K562 (cell line): ENCODE results near the gene DNAH3. TPM values are rescaled to one million over a fixed set of nuclear protein-coding genes. Genes with fewer than 3 reads are reported as not detected.

Source experiments
- ATAC-seq: fragments of 200-7000 bp; cut with Tn5 transposase; 3 replicates; pipeline ENCODE4 v1.9.1; 2020; ENCODE audit warnings: moderate library complexity
- BruUV-seq: library from RNA; stranded (reverse); fragments of 400-500 nt; replicated peaks from 2 replicates; lab custom pipeline; 2021; lab: Mats Ljungman, UMichigan
- CTCF ChIA-PET: fragments of 300-600 bp; formaldehyde crosslinking; extraction: SDS; loops from one replicate; lab custom pipeline; 2021; ENCODE audit warnings: low intra/inter-chr PET ratio; lab: Yijun Ruan, JAX
- POLR2A ChIA-PET: fragments of 300-600, 350-650 bp; sonication (Branson Sonifier 250); formaldehyde crosslinking; extraction: SDS; loops from one replicate; lab custom pipeline; 2021; ENCODE audit warnings: antibody characterized with exemption, inconsistent platforms; lab: Yijun Ruan, JAX
- DNase-seq, 4 experiments: peaks; one replicate each; pipeline versions ENCODE4 v3.0.0 to v3.0.0-alpha.2; 2011 to 2018; ENCODE audit warnings: low spot score in 3 of 4, mixed read lengths in 3 of 4; ENCODE audit errors: extremely low read depth in 1 of 4
- FAIRE-seq: peaks from 2 replicates; lab custom pipeline; 2011; peaks lifted over from hg19 to GRCh38; lab: Jason Lieb, UNC
- H2AFZ ChIP-seq: 2 replicates; pipeline ENCODE4 v1.6.0; 2011; ENCODE audit warnings: low read depth, low read length, control low read depth, inconsistent platforms
- H3K27ac ChIP-seq: fragments of 200-600 bp; 3 replicates; pipeline ENCODE4 v1.8.0; 2011; ENCODE audit warnings: low read depth, mild to moderate bottlenecking, control low read depth, inconsistent platforms, low read length, moderate library complexity, mixed read lengths; ENCODE audit errors: extremely low read depth
- H3K27me3 ChIP-seq, 2 experiments: fragments of 300-600 bp in 1 of 2; 2 replicates in 1 of 2; 3 replicates in 1 of 2; pipeline versions ENCODE4 v1.6.0 to v1.8.0; 2011; ENCODE audit warnings: inconsistent platforms in 2 of 2, low read length in 2 of 2, mild to moderate bottlenecking in 1 of 2, mixed read lengths in 1 of 2, moderate library complexity in 1 of 2; ENCODE audit not compliant: control insufficient read depth in 2 of 2, insufficient read depth in 2 of 2
- H3K36me3 ChIP-seq: fragments of 300-600 bp; 3 replicates; pipeline ENCODE4 v1.8.0; 2011; ENCODE audit warnings: mild to moderate bottlenecking, low read length, inconsistent platforms; ENCODE audit not compliant: control insufficient read depth, insufficient read depth
- H3K4me1 ChIP-seq, 2 experiments: fragments of 200-600 bp in 1 of 2; replicated peaks in 1 of 2; 2 replicates in 1 of 2; 3 replicates in 1 of 2; pipeline versions ENCODE4 v1.5.1 to v1.8.0; 2011; ENCODE audit warnings: inconsistent platforms in 2 of 2, low read length in 2 of 2, mild to moderate bottlenecking in 1 of 2, mixed read lengths in 1 of 2, moderate library complexity in 1 of 2; ENCODE audit not compliant: control insufficient read depth in 2 of 2, insufficient read depth in 2 of 2
- H3K4me2 ChIP-seq: 2 replicates; pipeline ENCODE4 v1.6.1; 2011; ENCODE audit warnings: low read length, control low read depth, inconsistent platforms, mixed read lengths; ENCODE audit not compliant: insufficient read depth
- H3K4me3 ChIP-seq: fragments of 200-600 bp; sonication (generic), shearing (Covaris generic); 2 replicates; pipeline ENCODE4 v1.5.1; 2016; ENCODE audit warnings: control low read depth, inconsistent platforms
- H3K79me2 ChIP-seq: fragments of 200-600 bp; 3 replicates; pipeline ENCODE4 v1.8.0; 2011; ENCODE audit warnings: low read length, inconsistent platforms; ENCODE audit not compliant: control insufficient read depth, insufficient read depth
- H3K9ac ChIP-seq, 2 experiments: 2 replicates each; pipeline versions ENCODE4 v1.6.0 to v1.6.1; 2011; ENCODE audit warnings: low read depth in 2 of 2, low read length in 2 of 2, control low read depth in 1 of 2, inconsistent platforms in 1 of 2, mild to moderate bottlenecking in 1 of 2, mixed read lengths in 1 of 2; ENCODE audit not compliant: insufficient read depth in 1 of 2
- H3K9me1 ChIP-seq: one replicate; pipeline ENCODE4 v1.6.0; 2011; ENCODE audit warnings: inconsistent platforms, mild to moderate bottlenecking, low read length, moderate library complexity; ENCODE audit not compliant: control insufficient read depth, insufficient read depth
- H3K9me3 ChIP-seq: replicated peaks from 2 replicates; pipeline ENCODE4 v1.5.1; 2011; ENCODE audit warnings: low read depth, low read length, inconsistent platforms; ENCODE audit not compliant: control insufficient read depth, insufficient read depth
- H4K20me1 ChIP-seq: replicated peaks from 2 replicates; pipeline ENCODE4 v1.6.1; 2011; ENCODE audit warnings: low read length, inconsistent platforms, mixed read lengths; ENCODE audit not compliant: control insufficient read depth, insufficient read depth
- BCOR ChIP-seq: fragments of 450-650 bp; IDR thresholded peaks from 2 replicates; pipeline ENCODE4 v1.6.1; 2016
- CBX1 ChIP-seq: sonication (generic); IDR thresholded peaks from 2 replicates; pipeline ENCODE4 v1.6.1; 2016; ENCODE audit warnings: antibody characterized with exemption, low read depth, mild to moderate bottlenecking
- NEUROD1 ChIP-seq: fragments of 150-350 bp; IDR thresholded peaks from 2 replicates; pipeline ENCODE4 v1.6.1; 2014; ENCODE audit warnings: borderline replicate concordance, low read length, low read depth; ENCODE audit not compliant: partially characterized antibody
- RBBP5 ChIP-seq: fragments of 200-600 bp; sonication (generic); IDR thresholded peaks from 2 replicates; pipeline ENCODE4 v1.6.1; 2012; ENCODE audit warnings: borderline replicate concordance, mild to moderate bottlenecking, low read length, control low read depth, inconsistent platforms; ENCODE audit not compliant: insufficient read depth, poor library complexity, severe bottlenecking
- WGBS: fragments of 100-300 bp; shearing (Covaris generic); methylation state at CpG from one replicate; pipeline ENCODE4 v1.1.6; 2016; ENCODE audit warnings: low coverage, mixed read lengths; ENCODE audit not compliant: insufficient coverage; ENCODE audit errors: missing lambda C conversion rate; 5-methylcytosine and 5-hydroxymethylcytosine counted together
- in situ Hi-C: fragments of 300-500 bp; cut with MboI; formaldehyde crosslinking; loops from 4 replicates; pipeline ENCODE4 v1.15.0; 2018; ENCODE audit warnings: inconsistent platforms, mixed read lengths
- intact Hi-C: fragments of 100-400 bp; cut with micrococcal nuclease; formaldehyde crosslinking; loops from 2 replicates; pipeline ENCODE4 v1.14.2; 2022
- polyA plus RNA-seq, 8 experiments: library from polyadenylated mRNA; depleted of rRNA in 4 of 8; stranded (reverse) in 5 of 8; unstranded in 3 of 8; fragments of >200 nt; fragmentation: Nextera tagmentation in 2 of 8; fragmentation: Illumina TruSeq in 1 of 8; extraction: Ambion mirVana in 2 of 8; extraction: Trizol in 1 of 8; gene quantifications; 2 replicates each; pipeline versions ENCODE4 v1.2.1 to v1.2.3, GENCODE V29; 2011 to 2014; ENCODE audit warnings: inconsistent platforms in 1 of 8, missing spikeins in 1 of 8
- total RNA-seq, 7 experiments: library from RNA; depleted of rRNA in 6 of 7; stranded (reverse); fragments of >200 nt in 6 of 7; fragmentation: Illumina TruSeq in 2 of 7; extraction: Trizol in 2 of 7; gene quantifications; 2 replicates each; pipeline versions ENCODE4 v1.2.1 to v1.2.3, GENCODE V29; 2011 to 2021; ENCODE audit warnings: low replicate concordance in 1 of 7
- TF ChIP-seq, protein P1 (sequence below): fragments of 250-450 bp; sonication (Bioruptor Pico); IDR thresholded peaks from 2 replicates; pipeline ENCODE4 v1.8.0; 2021; ENCODE audit warnings: mild to moderate bottlenecking, moderate library complexity

The DNAH3 gene
- total and polyA plus RNA-seq, 9 of the 15 experiments (the other 6 are each of a cell fraction or from before 2014, with no cell fraction given): 0.32 to 0.84 (median 0.44) TPM

DNA sequence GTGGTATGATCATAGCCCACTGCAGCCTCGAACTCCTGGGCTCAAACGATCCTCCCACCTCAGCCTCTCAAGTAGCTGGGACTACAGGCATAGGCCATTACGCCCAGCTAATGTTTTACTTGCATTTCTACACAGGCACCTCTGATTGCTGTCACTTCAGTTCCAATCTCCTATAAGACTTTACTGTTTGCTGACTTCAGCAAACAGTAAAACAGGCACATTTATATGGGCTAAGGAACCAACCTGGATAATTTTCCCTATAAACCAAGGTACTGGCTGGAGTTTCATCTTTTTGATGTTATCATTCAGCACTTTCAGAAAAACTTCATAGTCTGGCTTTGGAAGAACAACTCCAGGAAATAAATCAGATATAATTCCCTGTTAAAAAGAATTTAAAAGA, 114.2 kb downstream of the DNAH3 start:
- Histone ChIP-seq H3K9ac (no peak overlapping the region), H3K27me3 (peaks cover 5 to 27% of the 10 kb centered on the region in 2 experiments; a peak in 4 of 5 replicates), H4K20me1 (no peaks in the 10 kb centered on the region), H3K9me3 (no peaks in the 10 kb centered on the region), H3K4me3 (no peak overlapping the region), H2AFZ (no peak overlapping the region), H3K4me2 (no peak overlapping the region), H3K36me3 (no peaks in the 10 kb centered on the region), H3K9me1 (no peaks in the 10 kb centered on the region), H3K79me2 (no peaks in the 10 kb centered on the region), H3K4me1 (no peaks in the 10 kb centered on the region), H3K27ac (no peak overlapping the region)
- intact Hi-C loops: no loop called here
- POLR2A ChIA-PET: no interaction called here
- DNase-seq: no peak
- CTCF ChIA-PET: no interaction called here
- BruUV-seq: no TSS peak
- no peak for ATAC-seq
- TF ChIP-seq, protein P1, sequence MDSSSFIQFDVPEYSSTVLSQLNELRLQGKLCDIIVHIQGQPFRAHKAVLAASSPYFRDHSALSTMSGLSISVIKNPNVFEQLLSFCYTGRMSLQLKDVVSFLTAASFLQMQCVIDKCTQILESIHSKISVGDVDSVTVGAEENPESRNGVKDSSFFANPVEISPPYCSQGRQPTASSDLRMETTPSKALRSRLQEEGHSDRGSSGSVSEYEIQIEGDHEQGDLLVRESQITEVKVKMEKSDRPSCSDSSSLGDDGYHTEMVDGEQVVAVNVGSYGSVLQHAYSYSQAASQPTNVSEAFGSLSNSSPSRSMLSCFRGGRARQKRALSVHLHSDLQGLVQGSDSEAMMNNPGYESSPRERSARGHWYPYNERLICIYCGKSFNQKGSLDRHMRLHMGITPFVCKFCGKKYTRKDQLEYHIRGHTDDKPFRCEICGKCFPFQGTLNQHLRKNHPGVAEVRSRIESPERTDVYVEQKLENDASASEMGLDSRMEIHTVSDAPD (CRISPR knock-in tag): no peak
- TF ChIP-seq CBX1 (no peak), RBBP5 (no peak), NEUROD1 (no peak), BCOR (no peak)
- in situ Hi-C loops: no loop called here
- no peak for FAIRE-seq
- 3% methylated on average over 3 of the region's 3 CpGs for WGBS
